Mucosa of stomach (tissue), 1 donor: Measurements from ENCODE around the gene CCDC51.

ENCODE experiments used
- H3K27me3 ChIP-seq: one replicate; pipeline ENCODE4 v1.7.0; 2013; ENCODE audit warnings: mild to moderate bottlenecking, low read length; ENCODE audit not compliant: control insufficient read depth, insufficient read depth
- H3K36me3 ChIP-seq: one replicate; pipeline ENCODE4 v1.7.0; 2013; ENCODE audit warnings: low read length; ENCODE audit not compliant: control insufficient read depth, insufficient read depth
- H3K4me1 ChIP-seq: one replicate; pipeline ENCODE4 v1.7.0; 2013; ENCODE audit warnings: mild to moderate bottlenecking, low read length; ENCODE audit not compliant: control insufficient read depth, insufficient read depth
- H3K4me3 ChIP-seq: one replicate; pipeline ENCODE4 v1.7.0; 2013; ENCODE audit warnings: low read length
- H3K9ac ChIP-seq: one replicate; pipeline ENCODE4 v1.7.0; 2013; ENCODE audit warnings: mild to moderate bottlenecking, low read length, moderate library complexity
- H3K9me3 ChIP-seq: one replicate; pipeline ENCODE4 v1.7.0; 2013; ENCODE audit warnings: mild to moderate bottlenecking, low read length, moderate library complexity; ENCODE audit not compliant: control insufficient read depth
- donor health status: Pancreatic carcinoma.

CCDC51 gene

DNA sequence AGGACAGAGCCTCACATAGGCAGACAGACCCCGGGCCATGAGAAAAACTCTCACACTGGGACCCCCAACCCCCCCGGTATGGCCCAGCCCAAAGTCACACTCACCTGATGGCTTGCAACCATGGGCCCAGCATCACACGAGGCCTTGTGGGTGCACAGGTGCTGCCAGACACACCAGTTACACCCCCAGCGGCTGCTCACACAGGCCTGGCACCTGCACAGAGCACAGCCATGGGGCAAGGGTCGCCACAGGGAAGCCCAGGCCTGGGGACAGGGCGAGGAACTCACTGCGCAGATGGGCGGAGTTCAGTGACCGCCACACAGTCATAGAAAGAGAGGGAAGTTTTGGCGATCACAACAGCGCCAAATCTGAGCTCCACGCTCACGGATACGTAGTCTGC lies 19.4 kb downstream of the CCDC51 start:
- Histone ChIP-seq H3K36me3 (peaks cover 13% of the 10 kb centered on the region), H3K9ac (no peak overlapping the region), H3K9me3 (no peaks in the 10 kb centered on the region), H3K27me3 (no peaks in the 10 kb centered on the region), H3K4me1 (peaks cover 17% of the 10 kb centered on the region), H3K4me3 (no peak overlapping the region)

DNA sequence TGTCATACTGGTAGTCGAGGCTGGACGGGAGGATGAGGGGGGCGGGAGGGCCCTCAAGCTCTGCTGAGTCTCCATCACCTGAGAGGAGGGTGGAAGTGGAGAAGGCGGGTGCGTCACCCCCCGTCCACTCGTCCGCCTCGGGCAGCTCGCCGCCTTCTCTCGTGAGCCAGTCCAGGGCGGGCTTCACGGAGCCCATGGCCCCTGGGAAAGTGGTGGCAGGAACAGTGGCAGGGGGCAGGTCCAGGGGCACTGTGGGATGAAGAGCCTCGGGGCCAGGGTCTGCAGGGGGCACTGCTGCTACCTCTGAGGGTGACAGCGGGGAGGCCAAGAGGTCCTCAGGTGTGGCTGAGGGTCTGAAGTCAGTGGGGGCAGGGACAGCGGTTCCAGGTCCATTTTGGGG lies 20.3 kb downstream of the CCDC51 start:
- H3K9me3 ChIP-seq = no peaks in the 10 kb centered on the region
- peaks cover 11% of the 10 kb centered on the region for H3K4me1 ChIP-seq
- H3K36me3 ChIP-seq = peaks cover 22% of the 10 kb centered on the region
- no peak overlapping the region for H3K9ac ChIP-seq
- H3K4me3 ChIP-seq = no peak overlapping the region
- H3K27me3 ChIP-seq = no peaks in the 10 kb centered on the region

DNA sequence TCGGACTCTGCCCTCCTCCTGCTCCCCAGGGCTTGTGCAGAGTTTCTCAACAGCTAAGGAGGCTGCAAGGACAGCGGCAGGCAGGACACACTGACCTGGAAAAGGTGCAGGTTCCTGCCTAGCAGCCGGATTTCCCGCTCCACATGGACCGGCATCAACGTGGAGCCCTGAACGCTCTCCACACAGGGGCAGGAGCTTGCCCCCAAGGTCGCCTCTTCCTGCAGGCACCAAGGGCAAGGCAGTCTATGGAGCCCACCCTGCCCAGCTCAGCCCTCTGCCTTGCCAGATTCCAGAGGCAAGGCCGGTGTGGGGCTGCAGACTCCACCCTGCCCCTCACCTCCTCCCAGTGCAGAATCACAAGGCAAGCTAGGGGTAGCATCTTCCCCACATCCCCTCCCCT lies 20.8 kb downstream of the CCDC51 start:
- Histone ChIP-seq H3K36me3 (peaks cover 25% of the 10 kb centered on the region), H3K9me3 (no peaks in the 10 kb centered on the region), H3K27me3 (no peaks in the 10 kb centered on the region), H3K4me1 (peaks cover 11% of the 10 kb centered on the region), H3K4me3 (no peak overlapping the region), H3K9ac (no peak overlapping the region)

DNA sequence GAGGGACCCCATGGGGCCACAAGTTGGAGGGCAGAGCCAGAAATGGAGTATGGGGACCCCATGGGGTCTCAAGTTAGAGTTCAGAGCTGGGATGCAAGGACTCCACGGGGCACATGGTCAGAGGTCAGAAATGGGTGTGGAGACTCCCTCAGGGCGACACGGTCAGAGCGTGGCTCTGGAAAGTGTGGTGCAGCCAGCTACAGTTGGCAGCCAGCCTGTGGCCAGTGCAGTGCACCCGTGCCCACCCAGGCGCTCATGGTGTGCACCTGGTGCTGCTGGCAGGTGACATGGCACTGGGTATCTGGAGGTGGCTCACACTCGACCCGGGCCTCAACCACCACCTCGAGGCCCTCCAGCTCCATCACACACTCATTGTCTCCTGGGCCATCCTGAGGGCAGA lies 21.3 kb downstream of the CCDC51 start:
- no peaks in the 10 kb centered on the region for H3K9me3 ChIP-seq
- no peak overlapping the region for H3K9ac ChIP-seq
- no peaks in the 10 kb centered on the region for H3K27me3 ChIP-seq
- no peak overlapping the region for H3K4me3 ChIP-seq
- peaks cover 11% of the 10 kb centered on the region for H3K4me1 ChIP-seq
- peaks cover 25% of the 10 kb centered on the region for H3K36me3 ChIP-seq

DNA sequence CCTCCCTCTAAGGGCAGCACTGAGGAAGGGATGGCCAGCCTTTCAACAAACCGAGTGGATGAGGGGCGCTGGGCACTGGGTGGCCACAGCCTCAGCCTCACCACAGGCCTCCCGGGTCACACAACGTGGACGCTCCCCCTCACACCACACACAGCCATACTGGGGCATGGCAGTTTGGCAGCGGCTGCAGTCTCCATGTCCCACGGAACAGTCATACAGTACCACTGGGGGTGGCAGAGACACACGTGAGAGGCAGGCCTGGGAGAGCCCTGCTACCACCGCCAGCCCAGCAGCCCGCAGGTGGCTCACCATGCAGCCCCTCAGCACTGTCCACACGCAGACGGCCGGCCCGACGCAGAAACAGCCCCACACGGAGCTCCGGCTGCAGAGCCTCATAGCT lies 21.8 kb downstream of the CCDC51 start:
- H3K9ac ChIP-seq = no peak overlapping the region
- H3K9me3 ChIP-seq = no peaks in the 10 kb centered on the region
- peaks cover 10% of the 10 kb centered on the region for H3K4me1 ChIP-seq
- no peak overlapping the region for H3K4me3 ChIP-seq
- peaks cover 25% of the 10 kb centered on the region for H3K36me3 ChIP-seq
- no peaks in the 10 kb centered on the region for H3K27me3 ChIP-seq

DNA sequence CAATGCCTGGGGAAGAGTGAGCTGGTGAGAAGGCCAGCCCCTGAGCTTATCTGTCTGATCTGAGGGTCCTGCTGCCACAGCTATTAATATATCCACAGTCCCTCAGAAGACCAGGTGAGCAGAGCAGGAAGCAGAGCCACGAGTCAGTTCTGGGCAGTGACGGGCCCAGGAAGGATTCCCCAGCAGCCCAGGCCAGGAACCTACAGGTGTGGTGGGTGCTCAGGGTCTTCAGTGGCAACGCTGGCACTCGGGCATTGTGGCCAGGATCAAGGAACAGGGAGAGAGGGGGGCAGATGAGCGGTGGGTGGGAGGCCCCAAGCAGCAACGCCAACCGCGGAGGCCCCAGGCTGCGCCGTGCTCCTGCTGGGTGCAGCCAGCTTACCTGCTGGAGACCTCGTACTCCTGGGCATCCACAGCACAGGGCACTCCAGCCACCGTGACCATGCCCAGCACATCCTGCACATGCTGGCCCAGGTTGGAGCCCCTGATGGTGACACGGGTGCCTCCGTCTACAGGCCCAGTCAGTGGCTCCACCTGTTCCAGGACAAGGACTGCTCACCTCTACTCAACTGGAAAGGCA lies 22.3 kb downstream of the CCDC51 start:
- Histone ChIP-seq H3K9me3 (no peaks in the 10 kb centered on the region), H3K9ac (no peak overlapping the region), H3K4me3 (no peak overlapping the region), H3K36me3 (peaks cover 24% of the 10 kb centered on the region), H3K27me3 (no peaks in the 10 kb centered on the region), H3K4me1 (peaks cover 5% of the 10 kb centered on the region)

DNA sequence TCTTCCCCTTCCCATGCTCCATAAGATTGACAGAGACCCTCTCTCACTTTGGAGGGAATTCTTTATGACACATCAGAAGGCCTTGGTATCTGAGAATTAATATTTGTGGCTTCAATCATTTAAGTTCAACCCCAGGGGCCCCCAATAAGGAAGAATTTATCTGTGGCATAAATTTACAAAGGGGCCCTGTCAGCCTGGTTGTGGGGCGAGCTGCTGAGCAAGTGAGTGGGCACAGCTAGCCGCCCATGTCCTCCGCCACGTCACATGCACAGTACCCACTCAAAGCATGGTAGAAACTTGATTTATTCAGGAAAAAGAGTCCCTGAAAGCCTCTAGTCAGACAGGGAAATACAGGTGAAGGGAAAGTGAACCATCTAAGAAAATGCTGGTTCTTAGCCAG lies 23.4 kb downstream of the CCDC51 start:
- H3K36me3 ChIP-seq = peaks cover 29% of the 10 kb centered on the region
- H3K4me3 ChIP-seq = no peak overlapping the region
- no peaks in the 10 kb centered on the region for H3K4me1 ChIP-seq
- H3K27me3 ChIP-seq = no peaks in the 10 kb centered on the region
- no peak overlapping the region for H3K9ac ChIP-seq
- H3K9me3 ChIP-seq = no peaks in the 10 kb centered on the region

DNA sequence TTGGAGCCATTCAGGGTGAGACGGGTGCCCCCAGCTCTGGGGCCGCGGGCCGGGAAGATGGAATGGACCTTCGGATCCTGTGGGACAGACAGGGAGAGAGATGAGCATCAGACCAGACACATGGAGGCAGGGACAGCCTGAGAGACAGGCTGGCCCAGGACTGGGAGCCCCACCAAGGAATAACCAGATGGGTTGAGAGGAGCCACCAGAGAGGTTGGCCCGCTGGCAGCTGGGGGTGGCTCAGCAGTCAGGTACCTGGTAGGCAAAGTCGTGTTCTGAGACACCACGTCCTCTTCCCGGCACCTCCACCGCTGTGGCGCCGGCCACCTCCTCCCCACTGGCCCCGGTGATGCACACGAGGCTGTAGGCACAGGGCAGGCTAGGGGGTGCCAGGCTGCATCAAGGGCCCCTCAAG lies 23.8 kb downstream of the CCDC51 start:
- Histone ChIP-seq H3K27me3 (no peaks in the 10 kb centered on the region), H3K4me3 (no peak overlapping the region), H3K36me3 (peaks cover 29% of the 10 kb centered on the region), H3K9ac (no peak overlapping the region), H3K4me1 (no peaks in the 10 kb centered on the region), H3K9me3 (no peaks in the 10 kb centered on the region)

DNA sequence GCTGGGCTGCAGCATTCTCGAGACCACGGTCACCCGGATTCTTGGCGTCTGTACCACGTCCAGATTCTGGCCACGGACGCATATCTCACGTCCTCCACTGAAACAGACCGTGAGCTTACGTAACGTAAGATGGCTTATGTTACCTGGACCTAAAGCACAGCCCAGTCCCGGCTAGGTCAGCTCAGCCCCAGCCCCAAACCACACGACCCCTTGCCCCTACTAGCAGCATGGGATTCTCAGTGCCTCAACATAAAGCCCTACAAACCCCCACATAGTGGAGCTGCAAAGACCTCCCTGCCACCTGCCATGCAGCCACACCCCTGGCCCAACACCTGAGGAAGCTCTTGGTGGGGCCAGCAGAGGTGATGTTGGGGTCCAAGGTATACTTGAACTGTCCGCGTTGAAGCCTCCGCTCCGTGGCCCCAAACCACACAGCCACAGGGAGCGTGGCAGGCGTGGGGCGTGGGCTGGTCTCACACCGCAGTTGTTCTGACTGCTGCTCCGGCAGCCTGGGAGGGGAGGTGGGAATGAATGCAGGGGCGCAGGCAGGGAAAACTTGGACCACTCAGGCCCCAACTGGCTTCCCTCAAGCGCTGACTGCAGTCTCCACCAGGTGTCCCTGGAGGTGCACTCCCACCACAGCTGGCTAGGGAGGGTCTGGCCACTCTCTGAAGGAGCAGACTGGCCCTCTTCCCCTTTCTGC lies 24.5 kb downstream of the CCDC51 start:
- Histone ChIP-seq H3K36me3 (peaks cover 36% of the 10 kb centered on the region), H3K9me3 (no peaks in the 10 kb centered on the region), H3K4me3 (no peak overlapping the region), H3K27me3 (no peaks in the 10 kb centered on the region), H3K4me1 (no peaks in the 10 kb centered on the region), H3K9ac (no peak overlapping the region)

DNA sequence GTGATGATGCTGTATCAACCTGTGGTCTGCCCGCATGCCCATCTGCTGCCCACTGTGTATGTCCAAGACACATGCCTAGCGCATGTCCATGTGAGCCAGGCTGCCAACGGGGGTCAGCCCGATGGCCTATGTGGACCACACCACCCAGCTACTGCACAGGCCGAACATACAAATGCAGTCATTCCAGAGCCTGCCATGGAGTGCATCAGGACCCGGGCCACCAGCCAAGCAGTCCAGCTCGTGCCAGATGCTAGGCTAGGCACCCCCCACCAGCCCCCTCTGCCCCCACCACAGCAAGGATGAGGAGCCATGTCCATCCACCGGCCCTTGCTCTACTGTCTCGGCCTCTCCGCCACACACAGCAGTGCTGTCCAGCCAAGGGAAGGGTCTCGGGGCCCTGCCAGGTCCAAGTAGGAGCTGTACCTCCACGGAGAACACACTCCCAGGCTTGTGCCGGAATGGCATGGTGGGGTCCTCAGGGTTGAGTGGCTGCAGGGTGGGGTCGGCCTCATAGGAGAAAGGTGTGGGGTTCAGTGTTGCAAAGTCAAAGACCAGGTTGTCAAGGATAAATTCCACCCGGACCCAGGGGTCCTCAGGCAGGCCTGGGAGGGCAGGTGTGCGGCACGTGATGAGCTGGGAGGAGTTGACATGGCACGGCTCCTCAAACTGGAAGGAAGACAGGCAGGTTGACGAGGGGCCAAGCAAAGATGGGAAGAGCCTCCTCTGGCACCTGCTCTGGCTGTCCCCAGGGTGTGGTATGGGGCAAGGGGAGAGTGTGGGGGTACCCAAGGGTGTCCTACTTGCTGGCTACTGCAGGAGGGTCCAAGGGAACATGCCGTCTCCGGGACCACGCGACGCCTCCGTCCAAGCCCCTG lies 25.3 kb downstream of the CCDC51 start:
- Histone ChIP-seq H3K4me1 (no peaks in the 10 kb centered on the region), H3K9me3 (no peaks in the 10 kb centered on the region), H3K4me3 (no peak overlapping the region), H3K27me3 (no peaks in the 10 kb centered on the region), H3K9ac (no peak overlapping the region), H3K36me3 (peaks cover 38% of the 10 kb centered on the region)

DNA sequence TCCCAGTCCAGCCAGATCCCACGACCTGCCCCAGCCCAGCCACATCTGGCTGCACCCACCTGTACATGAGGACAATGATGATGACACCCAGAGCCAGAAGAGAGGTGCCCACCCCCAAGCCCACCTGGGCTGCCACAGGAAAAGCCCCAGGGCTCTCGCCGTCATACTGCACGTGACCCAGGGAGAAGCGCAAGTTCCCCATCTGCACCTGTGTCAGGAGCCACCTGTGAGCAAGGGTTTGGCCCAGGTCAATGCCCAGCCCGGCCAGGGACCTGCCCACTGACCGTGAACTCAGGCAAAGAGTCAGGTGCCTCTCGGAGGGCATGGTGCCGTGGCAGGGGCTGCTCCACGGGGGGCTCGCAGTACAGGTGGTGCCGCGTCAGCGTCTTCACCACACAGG lies 26.3 kb downstream of the CCDC51 start:
- Histone ChIP-seq H3K9me3 (no peaks in the 10 kb centered on the region), H3K4me1 (no peaks in the 10 kb centered on the region), H3K9ac (no peak overlapping the region), H3K36me3 (peaks cover 42% of the 10 kb centered on the region), H3K4me3 (no peak overlapping the region), H3K27me3 (no peaks in the 10 kb centered on the region)

DNA sequence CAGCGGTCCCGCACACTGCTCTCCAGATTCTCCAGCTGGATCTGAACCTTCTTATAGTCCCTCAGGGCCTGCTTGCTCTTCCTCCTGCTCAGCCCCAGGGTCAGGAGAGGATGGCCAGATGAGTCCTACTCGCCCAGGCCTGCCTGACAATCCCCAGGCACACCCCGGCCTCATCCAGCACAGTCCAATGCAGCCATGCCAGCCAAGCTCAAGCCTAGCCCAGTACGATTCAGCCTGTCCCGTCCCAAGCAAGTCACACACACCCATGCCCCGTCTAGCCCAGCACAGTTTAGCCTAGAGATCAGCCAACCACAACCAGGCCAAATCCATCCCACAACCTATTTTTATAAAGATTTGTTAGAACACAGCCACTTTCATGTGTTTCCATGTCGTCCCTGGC lies 26.8 kb downstream of the CCDC51 start:
- Histone ChIP-seq H3K4me3 (no peak overlapping the region), H3K27me3 (no peaks in the 10 kb centered on the region), H3K9me3 (no peaks in the 10 kb centered on the region), H3K9ac (no peak overlapping the region), H3K36me3 (peaks cover 43% of the 10 kb centered on the region), H3K4me1 (no peaks in the 10 kb centered on the region)
